Nephron (organoid): ENCODE results near the gene RACGAP1.
A peak's percentile ranks its signal among the peaks of the same experiment; 100 is the strongest.

Source experiments
- H3K27ac Mint-ChIP-seq, 3 experiments: 2 replicates each; pipeline ENCODE4 v1.8.0; 2020; ENCODE audit warnings: mixed read lengths in 3 of 3, mild to moderate bottlenecking in 2 of 3, moderate library complexity in 1 of 3
- H3K27me3 Mint-ChIP-seq: 2 replicates; pipeline ENCODE4 v1.8.0; 2021; ENCODE audit warnings: low read depth, mild to moderate bottlenecking, moderate library complexity, mixed read lengths
- H3K36me3 Mint-ChIP-seq: 2 replicates; pipeline ENCODE4 v1.8.0; 2020; ENCODE audit warnings: low read depth, mixed read lengths
- H3K4me1 Mint-ChIP-seq: 2 replicates; pipeline ENCODE4 v1.8.0; 2020; ENCODE audit warnings: mixed read lengths
- H3K4me3 Mint-ChIP-seq, 3 experiments: 2 replicates each; pipeline ENCODE4 v1.8.0; 2020; ENCODE audit warnings: mild to moderate bottlenecking in 3 of 3, mixed read lengths in 3 of 3, moderate library complexity in 2 of 3
- H3K9me3 Mint-ChIP-seq: 2 replicates; pipeline ENCODE4 v1.8.0; 2020; ENCODE audit warnings: mixed read lengths
- CTCF ChIP-seq, 3 experiments: fragments of 200-600 bp; sonication (generic); IDR thresholded peaks; one replicate each; pipeline ENCODE4 v1.5.0; 2021; ENCODE audit warnings: antibody characterized with exemption in 3 of 3; ENCODE audit not compliant: unreplicated experiment in 3 of 3

The RACGAP1 gene

DNA sequence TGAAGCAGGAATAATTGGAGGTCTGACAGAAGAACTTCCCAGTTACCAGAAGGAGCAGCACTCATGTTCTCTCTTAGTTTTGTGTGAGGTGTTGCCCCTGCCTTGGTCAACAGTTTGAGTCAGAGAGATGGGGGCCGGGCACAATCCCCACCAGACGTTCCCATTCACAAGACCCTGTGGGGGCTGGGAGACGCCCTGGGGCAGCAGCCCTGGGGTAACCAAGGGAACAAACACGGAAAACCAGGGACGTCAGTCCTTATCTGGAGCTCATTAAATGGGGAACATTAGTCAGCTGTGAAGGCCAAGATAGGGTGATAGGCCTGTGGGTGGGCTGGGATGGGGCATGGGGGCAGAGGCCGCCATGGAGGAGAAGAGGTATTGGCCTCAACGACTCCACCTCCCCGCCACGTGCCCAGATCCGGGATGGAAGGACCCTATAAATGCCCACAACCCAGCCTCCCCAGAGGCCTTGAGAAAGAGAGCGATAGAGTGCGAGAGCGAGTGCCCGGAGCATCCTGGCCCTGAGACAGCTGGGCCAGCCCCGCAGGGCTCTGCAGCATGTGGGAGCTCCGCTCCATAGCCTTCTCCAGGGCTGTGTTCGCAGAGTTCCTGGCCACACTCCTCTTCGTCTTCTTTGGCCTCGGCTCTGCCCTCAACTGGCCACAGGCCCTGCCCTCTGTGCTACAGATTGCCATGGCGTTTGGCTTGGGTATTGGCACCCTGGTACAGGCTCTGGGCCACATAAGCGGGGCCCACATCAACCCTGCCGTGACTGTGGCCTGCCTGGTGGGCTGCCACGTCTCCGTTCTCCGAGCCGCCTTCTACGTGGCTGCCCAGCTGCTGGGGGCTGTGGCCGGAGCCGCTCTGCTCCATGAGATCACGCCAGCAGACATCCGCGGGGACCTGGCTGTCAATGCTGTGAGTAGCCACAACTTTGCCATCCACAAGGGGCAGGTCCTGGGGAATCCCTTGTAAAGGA lies 74.7 kb downstream of the RACGAP1 start, which contains the start of gene AQP2:
AQP2 (plus strand) TSS at position 465 of the 979 bp plus-strand sequence; CDS start at position 559, 94 bp downstream.
- peaks cover 51% of the 10 kb centered on the region for H3K27me3 Mint-ChIP-seq
- H3K27ac Mint-ChIP-seq: no peak within 1 kb of the TSS
- TF ChIP-seq CTCF (IDR thresholded peaks at IDR 0.05; ENCODE audit: unreplicated experiment in 3 of 3): no peak
- peaks cover 8% of the 10 kb centered on the region for H3K4me1 Mint-ChIP-seq
- H3K4me3 Mint-ChIP-seq: no peak within 1 kb of the TSS
- no peaks in the 10 kb centered on the region for H3K36me3 Mint-ChIP-seq
- H3K9me3 Mint-ChIP-seq: no peaks in the 10 kb centered on the region

DNA sequence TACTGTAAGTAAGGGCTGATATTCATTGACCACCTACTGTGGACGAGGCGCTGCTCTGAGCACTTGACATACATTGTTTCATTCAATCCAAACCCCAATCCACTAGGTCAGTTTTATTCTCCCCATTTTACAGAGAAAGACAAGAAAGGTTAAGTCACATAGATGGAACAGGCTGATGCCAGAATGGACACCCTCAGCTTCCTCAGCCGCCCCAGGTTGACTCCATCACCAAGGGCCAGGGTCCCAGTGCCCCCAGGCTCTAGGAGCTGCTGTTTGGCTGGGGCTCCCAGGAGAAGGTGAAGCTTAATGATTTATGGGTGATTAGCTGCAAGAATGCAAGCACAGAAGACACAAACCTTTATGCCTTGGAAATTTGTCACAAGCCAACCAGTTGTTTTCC lies 75.4 kb downstream of the RACGAP1 start:
- Mint-ChIP-seq H3K4me1 (peaks cover 12% of the 10 kb centered on the region), H3K36me3 (no peaks in the 10 kb centered on the region), H3K27me3 (peaks cover 56% of the 10 kb centered on the region), H3K4me3 (no peak overlapping the region), H3K27ac (no peak overlapping the region), H3K9me3 (no peaks in the 10 kb centered on the region)
- no peak for TF ChIP-seq CTCF (IDR thresholded peaks at IDR 0.05; ENCODE audit: unreplicated experiment in 3 of 3)

- no peaks in the 10 kb centered on the region for H3K9me3 Mint-ChIP-seq
- peaks cover 12% of the 10 kb centered on the region for H3K4me1 Mint-ChIP-seq
These were observed 76.1 kb downstream of the RACGAP1 start for GRCh38 chr12:49948866-49949845.

DNA sequence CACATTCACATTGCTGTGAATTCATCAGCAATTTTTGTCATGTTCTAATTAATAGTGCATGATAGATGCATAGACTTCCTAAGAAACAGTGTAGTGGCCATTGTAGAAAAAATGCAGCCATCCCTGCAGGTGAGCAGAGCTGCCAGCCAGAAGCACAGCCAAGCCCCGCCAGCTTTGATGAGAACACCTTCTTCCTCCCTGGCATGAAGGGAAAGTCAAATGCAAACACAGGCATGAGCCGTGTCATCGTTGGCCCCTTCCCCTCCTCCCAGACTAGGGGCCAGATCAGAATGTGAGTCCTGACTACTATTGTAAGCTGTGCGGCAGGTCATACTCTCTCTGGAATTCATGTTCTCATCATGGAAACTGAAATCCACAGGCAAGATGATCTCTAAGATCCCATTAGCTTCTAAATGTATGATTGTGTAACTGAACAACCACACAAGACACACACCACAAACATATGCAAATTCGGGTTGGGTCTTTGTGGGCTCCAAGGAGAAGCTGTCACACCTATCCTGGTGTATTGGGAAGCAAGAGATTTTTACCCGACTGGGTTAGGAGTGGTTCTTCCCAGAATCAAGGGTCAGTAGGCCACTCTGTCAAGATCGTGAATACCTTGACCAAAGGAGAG lies 77.6 kb downstream of the RACGAP1 start:
- no peak overlapping the region for H3K4me3 Mint-ChIP-seq
- peaks cover 55% of the 10 kb centered on the region for H3K27me3 Mint-ChIP-seq
- TF ChIP-seq CTCF (IDR thresholded peaks at IDR 0.05; ENCODE audit: unreplicated experiment in 3 of 3): no peak
- no peaks in the 10 kb centered on the region for H3K9me3 Mint-ChIP-seq
- H3K27ac Mint-ChIP-seq: peak overlapping the region in 1 of 3 experiments; percentile 30
- H3K36me3 Mint-ChIP-seq: no peaks in the 10 kb centered on the region
- peaks cover 18% of the 10 kb centered on the region for H3K4me1 Mint-ChIP-seq

More at GRCh38 chr12:49948866-49949845, 76.1 kb downstream of the RACGAP1 start:
- no peak for TF ChIP-seq CTCF (IDR thresholded peaks at IDR 0.05; ENCODE audit: unreplicated experiment in 3 of 3)
- no peak overlapping the region for H3K4me3 Mint-ChIP-seq
- peaks cover 55% of the 10 kb centered on the region for H3K27me3 Mint-ChIP-seq
- H3K27ac Mint-ChIP-seq: no peak overlapping the region
- H3K36me3 Mint-ChIP-seq: no peaks in the 10 kb centered on the region

GRCh38 chr12:49946497-49946896 lies 78.8 kb downstream of the RACGAP1 start:
- Mint-ChIP-seq H3K27ac (peak overlapping the region in 2 of 3 experiments; percentile 3 to 19), H3K27me3 (peaks cover 58% of the 10 kb centered on the region), H3K9me3 (no peaks in the 10 kb centered on the region), H3K4me3 (no peak overlapping the region), H3K4me1 (peaks cover 18% of the 10 kb centered on the region), H3K36me3 (no peaks in the 10 kb centered on the region)
- no peak for TF ChIP-seq CTCF (IDR thresholded peaks at IDR 0.05; ENCODE audit: unreplicated experiment in 3 of 3)
